Measurements from ENCODE around the gene APOC3.

Gene APOC3

GRCh38 chr11:116807601-116808261 is 22.0 kb upstream of the APOC3 start:
- DNase-seq = no peak

GRCh38 chr11:116808262-116809175 is 21.2 kb upstream of the APOC3 start:
- no peak for DNase-seq

DNA sequence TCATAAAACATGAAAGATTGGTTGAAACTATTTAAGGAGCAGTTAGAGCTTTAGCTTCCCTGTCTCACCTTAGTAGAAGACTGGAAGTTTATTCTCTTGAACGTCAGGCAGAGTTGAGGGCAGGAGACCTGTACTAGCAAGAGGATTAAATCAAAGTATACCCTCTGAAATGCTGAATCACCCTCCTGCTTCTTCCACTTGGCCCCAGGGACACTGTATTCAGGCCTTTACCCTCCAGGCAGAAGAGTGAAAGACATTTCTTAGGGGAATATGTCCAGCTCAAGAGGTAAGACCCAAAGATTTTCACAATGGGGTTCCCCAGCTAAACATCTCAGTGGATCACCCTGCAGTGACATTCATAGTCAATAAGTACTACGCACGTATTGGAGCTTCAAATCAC is 18.5 kb upstream of the APOC3 start:
- no peak for DNase-seq

GRCh38 chr11:116812109-116812508 is 17.6 kb upstream of the APOC3 start:
- DNase-seq = no peak

- no peak for DNase-seq
Observed at GRCh38 chr11:116813170-116813569, 16.5 kb upstream of the APOC3 start.

- no peak for DNase-seq
Observed at GRCh38 chr11:116813781-116814471, 15.8 kb upstream of the APOC3 start.

DNA sequence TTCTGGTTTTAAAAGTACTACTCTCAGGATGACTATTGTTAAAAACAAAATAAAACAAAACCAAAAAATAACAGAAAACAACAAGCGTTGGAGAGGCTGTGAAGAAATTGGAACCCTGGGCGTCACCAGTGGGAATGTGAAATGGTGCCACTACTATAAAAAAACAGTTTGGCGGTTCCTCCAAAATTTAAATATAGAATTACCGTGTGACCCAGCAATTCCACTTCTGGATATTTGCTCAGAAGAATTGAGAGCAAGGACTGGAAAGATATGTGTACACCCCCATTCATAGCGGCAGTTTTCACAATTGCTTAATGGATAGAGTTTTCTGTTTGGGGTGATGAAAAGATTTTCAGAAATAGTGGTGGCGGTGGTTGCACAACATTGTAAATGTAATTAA is 15.2 kb upstream of the APOC3 start:
- DNase-seq = no peak

DNA sequence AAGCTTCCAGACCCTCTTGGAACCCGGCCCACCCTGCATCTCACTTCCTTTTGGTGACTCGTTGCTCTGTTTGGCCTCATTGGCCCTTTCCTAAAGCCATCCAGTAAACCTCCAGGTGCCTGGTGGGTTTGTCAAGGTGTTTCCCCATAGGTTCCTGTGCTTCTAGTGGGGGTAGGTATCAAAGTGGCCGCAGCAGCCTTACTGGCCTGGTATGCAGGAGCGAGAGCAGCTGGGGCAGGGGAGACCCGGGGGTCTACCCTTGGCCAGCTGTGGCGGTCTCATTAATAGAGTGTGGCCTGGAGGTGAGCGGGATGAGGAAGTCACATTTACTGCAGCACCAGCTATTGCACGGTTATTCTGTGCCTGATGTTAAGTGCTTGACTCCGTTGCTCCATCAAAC is 10.7 kb upstream of the APOC3 start:
- no peak for DNase-seq

GRCh38 chr11:116821050-116821918 is 8.4 kb upstream of the APOC3 start:
- no peak for DNase-seq

DNA sequence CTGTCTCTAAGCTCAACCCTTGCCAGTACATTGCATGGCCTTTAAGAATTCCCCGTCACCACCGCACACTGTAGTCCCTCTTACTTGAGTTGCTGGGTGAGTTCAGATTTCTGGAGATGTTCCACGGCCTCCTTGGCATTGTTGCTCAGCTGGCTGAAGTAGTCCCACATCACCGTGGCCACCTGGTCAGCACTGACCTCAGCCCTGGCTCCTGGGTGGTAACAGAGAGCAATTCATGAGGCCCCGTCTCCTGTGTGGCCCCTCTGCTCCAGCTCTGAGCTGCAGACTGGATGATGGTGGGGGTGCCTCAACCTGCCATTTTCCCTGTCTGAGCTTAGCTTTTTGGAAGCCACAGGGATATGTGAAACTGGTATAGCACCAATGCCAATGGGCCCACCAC is 7.1 kb upstream of the APOC3 start:
- DNase-seq = no peak

DNA sequence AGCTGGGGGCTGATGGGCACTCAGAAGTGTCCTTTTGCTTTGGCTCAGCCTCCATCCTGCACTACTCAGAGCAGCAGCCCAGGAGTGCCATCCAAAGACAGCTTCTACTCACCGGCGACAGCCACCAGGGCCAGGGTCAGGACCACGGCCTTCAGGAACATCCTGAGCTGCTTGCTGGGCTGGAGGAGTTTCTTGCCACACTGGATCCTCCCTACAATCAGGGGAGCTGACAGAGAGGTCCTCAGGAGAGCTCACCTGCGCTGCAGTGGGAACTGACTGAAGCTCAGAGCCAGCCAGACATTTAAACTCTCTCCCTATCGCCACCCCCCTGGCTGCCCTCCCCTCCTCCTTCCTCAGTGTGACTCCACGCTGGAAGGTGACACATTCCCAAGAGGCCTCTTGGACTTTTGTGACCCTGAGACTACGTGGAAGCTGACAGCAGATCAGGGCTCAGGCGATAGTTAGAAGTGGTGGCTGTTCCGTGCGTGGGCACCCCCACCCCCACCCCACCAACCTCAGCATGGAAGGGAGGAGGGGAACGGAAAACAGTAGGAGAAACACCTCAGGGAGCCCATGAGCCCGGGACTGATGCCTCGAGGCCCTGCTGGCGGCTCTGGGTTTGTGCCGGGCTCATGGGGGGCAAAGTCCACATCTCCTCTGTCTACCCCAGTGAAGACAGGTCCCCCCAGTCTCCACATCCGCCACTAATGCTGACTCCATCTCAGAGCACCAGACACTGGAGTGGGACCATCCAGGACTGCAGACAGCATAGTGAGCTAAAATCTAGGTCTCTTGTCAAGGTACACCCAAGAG is 6.5 kb upstream of the APOC3 start, which contains the start of gene APOA4:
Gene APOA4, minus strand, starts transcription at position 274 of the 813 bp plus-strand sequence. Its CDS starts 113 bp downstream, at position 161.
- DNase-seq = no peak

- DNase-seq = no peak
Observed at GRCh38 chr11:116825434-116825833, 4.3 kb upstream of the APOC3 start.

DNA sequence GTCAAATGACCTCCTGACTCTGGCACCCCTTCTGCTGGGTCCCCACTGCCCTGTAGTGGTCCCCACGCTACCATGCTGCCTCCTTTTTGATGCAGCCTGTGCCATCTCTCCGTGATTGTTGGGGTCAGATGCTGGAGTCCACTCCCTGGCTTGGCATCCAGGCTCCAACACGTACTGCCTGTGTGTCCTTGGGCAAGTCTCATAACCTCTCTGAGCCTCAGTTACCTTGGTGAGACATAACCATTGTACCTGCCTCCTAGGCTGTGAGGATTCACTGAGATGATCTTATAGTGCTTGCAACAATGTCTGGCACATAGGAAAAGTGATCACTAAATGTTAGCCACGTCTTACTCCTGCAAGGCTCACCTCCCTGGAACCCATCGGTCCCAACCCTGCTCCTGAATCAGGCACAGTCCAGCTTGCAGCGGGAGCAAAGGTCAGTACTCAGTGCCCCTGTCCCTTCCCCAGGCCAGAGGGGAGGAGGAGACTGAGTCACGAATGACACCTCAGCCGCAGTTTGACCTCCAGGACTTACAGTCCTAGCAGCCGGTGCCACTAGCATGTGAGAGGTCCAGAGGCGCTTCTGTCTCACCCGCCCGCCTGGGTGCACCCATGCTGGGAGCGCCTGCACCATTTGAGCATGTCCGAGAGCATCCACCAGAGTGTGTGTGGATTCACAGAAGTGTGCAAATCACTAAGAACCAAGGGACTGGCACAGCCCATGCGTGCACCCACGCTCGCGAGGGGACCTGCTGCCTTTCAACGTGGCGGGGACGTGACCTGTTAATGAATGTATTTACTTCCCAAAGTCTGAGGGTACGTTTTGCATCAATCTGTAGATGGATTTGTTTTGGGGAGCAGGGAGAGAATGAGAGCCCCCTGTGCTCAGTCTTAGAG is 3.6 kb upstream of the APOC3 start:
- no peak for DNase-seq

GRCh38 chr11:116826751-116827431 is 2.8 kb upstream of the APOC3 start:
- DNase-seq = no peak

- DNase-seq = no peak
Observed at GRCh38 chr11:116827461-116827860, 2.2 kb upstream of the APOC3 start.

GRCh38 chr11:116828632-116829524 is 829 bp upstream of the APOC3 start:
- no peak for DNase-seq

- DNase-seq = no peak
Observed at GRCh38 chr11:116830184-116830912, 641 bp downstream of the APOC3 start.

- no peak for DNase-seq
Observed at GRCh38 chr11:116831790-116832349, 2.2 kb downstream of the APOC3 start.

Data from NCI-H69 (cell line).